ENCODE data around the gene C11orf52.

- TF ChIP-seq CTCF (tag by site-specific recombination; IDR thresholded peaks at IDR 0.05) (no peak), ZEB2 (tag by site-specific recombination; IDR thresholded peaks at IDR 0.05) (no peak)
Measured at GRCh38 chr11:111925953-111926352, 7.2 kb downstream of the C11orf52 start.

All from HEK293 (cell line).